Tibial nerve (tissue), 3 donors: ENCODE data around the gene SURF4.

Experiments used
- POLR2A ChIP-seq, 2 donors: fragments of 450-650 bp; IDR thresholded peaks; one replicate each; pipeline ENCODE4 v1.6.1; 2017; ENCODE audit warnings: antibody characterized with exemption in 2 of 2, mild to moderate bottlenecking in 2 of 2, moderate library complexity in 2 of 2
- TF ChIP-seq, protein P1 (sequence below), 5 experiments: fragments of 200-600 bp in 3 of 5; fragments of 450-650 bp in 2 of 5; sonication (generic) in 3 of 5; IDR thresholded peaks; one replicate each; pipeline ENCODE4 v1.5.1; 2016 to 2019; ENCODE audit warnings: antibody characterized with exemption in 5 of 5, mild to moderate bottlenecking in 3 of 5, moderate library complexity in 2 of 5

DNA sequence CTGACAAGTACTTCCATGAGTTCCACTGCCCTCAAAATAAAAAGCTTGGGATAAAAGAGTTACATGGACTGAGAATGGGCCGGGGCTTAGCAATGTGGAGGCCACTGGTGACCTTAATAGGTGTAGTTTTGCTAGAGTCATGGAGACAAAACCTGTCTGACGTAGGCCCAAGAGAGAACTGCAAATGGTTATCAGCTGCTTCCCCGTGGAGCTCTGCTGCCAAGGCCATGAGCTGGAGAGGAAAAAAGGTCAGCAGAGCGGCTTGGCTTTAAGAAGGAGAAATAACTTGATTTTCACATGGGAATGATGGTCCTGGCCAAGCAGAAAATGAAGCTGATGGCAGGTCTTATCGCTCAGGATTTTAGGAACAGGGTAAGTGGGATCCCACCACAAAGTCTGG, 36.2 kb downstream of the SURF4 start:
- TF ChIP-seq, protein P1, sequence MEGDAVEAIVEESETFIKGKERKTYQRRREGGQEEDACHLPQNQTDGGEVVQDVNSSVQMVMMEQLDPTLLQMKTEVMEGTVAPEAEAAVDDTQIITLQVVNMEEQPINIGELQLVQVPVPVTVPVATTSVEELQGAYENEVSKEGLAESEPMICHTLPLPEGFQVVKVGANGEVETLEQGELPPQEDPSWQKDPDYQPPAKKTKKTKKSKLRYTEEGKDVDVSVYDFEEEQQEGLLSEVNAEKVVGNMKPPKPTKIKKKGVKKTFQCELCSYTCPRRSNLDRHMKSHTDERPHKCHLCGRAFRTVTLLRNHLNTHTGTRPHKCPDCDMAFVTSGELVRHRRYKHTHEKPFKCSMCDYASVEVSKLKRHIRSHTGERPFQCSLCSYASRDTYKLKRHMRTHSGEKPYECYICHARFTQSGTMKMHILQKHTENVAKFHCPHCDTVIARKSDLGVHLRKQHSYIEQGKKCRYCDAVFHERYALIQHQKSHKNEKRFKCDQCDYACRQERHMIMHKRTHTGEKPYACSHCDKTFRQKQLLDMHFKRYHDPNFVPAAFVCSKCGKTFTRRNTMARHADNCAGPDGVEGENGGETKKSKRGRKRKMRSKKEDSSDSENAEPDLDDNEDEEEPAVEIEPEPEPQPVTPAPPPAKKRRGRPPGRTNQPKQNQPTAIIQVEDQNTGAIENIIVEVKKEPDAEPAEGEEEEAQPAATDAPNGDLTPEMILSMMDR (IDR thresholded peaks at IDR 0.05) = no peak
- TF ChIP-seq POLR2A (IDR thresholded peaks at IDR 0.05) = no peak
